COLO668 (cell line): Measurements from ENCODE around the gene ZDHHC14.

Source experiments
- DNase-seq: peaks from one replicate; lab custom pipeline; 2025; ENCODE audit not compliant: unreplicated experiment; lab: John Stamatoyannopoulos, UW

The ZDHHC14 gene

GRCh38 chr6:157438611-157439111, 57.7 kb downstream of the ZDHHC14 start:
- DNase-seq = no peak

- no peak for DNase-seq
Observed at GRCh38 chr6:157440171-157440570, 59.2 kb downstream of the ZDHHC14 start.

DNA sequence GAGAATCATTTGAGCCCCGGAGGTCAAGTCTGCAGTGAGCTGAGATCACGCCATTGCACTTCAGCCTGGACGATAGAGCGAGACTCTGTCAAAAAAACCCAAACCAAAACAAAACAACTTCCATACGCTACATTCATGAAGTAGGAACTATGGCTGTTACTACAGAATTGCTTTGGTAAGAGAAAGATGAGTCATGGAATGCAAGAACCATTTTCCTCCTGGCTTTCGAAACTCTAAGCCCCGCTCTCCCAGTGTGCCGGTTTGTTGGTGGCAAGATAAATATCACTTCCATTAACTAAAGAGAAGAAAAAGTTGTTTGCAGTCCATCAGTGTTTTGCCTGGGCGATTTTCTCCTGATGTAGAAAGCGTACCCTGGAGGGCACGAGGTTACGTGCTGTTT, 61.3 kb downstream of the ZDHHC14 start:
- no peak for DNase-seq

GRCh38 chr6:157443066-157443800, 62.2 kb downstream of the ZDHHC14 start:
- DNase-seq = no peak

- no peak for DNase-seq
Observed at GRCh38 chr6:157445277-157446009, 64.5 kb downstream of the ZDHHC14 start.

GRCh38 chr6:157447735-157448134, 66.7 kb downstream of the ZDHHC14 start:
- DNase-seq = no peak

DNA sequence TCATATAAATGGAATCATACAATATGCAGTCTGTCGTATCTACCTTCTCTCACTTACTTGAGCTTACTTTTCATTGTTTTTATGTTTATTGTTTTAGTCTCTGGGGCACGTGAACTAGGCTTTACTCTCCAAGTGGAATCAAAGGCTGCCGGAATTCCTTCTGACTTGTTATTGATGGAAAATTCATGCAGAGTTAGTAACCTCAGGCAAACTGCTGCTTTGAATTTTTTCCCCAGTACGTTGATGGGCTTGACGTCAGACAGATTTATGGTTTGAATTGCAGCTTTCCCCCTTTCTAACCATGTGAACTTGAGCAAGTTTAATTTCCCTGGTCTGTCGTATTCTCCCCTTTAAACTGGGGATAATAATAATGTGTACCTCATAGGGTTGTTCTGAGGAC, 68.6 kb downstream of the ZDHHC14 start:
- no peak for DNase-seq

GRCh38 chr6:157450931-157451742, 70.1 kb downstream of the ZDHHC14 start:
- no peak for DNase-seq

GRCh38 chr6:157452096-157452495, 71.1 kb downstream of the ZDHHC14 start:
- no peak for DNase-seq

DNA sequence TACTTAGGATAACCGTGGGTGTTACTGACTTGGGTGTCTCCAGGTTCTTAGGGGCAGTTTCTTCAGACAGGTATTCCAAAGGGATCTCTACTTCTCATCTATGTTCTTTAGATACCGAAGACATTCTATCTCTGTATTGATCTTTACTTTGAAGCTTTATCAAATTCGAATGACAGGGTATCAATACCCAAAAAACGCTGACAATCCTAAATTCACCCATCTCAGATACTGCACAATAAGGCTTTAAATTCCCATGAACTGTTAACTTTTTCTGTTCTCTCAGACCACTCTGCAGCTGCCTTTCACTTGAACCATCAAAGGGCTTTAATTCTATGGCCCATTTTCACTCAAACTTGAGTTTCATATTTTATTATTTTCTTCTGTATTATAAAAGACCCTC, 72.1 kb downstream of the ZDHHC14 start:
- DNase-seq = no peak

GRCh38 chr6:157453978-157454377, 73.0 kb downstream of the ZDHHC14 start:
- DNase-seq = no peak

GRCh38 chr6:157454762-157455714, 74.0 kb downstream of the ZDHHC14 start:
- no peak for DNase-seq

GRCh38 chr6:157455731-157456523, 74.9 kb downstream of the ZDHHC14 start:
- DNase-seq = no peak

GRCh38 chr6:157456524-157456829, 75.5 kb downstream of the ZDHHC14 start:
- no peak for DNase-seq

DNA sequence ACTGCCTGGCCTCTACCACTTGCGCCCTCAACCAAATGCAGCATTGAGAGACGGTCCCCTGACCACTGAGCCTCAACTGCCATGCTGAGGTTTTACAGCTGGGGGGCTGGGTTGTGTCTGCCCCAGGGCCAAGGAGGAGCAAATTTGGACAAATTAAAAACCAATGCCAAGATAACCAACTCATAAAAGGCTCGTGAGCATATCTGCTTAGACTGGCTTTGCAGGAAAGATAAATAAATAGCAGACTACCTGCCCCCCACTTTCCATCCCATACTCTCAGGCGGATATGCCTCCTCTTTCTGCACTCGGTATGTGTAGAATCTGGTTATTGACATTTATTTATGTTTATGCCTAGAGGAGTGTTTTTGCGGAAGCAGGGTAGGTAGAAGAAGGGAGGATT, 76.8 kb downstream of the ZDHHC14 start:
- no peak for DNase-seq

GRCh38 chr6:157459327-157459726, 78.3 kb downstream of the ZDHHC14 start:
- DNase-seq = no peak

- DNase-seq = no peak
Observed at GRCh38 chr6:157460182-157460999, 79.4 kb downstream of the ZDHHC14 start.

GRCh38 chr6:157461000-157461915, 80.3 kb downstream of the ZDHHC14 start:
- DNase-seq = peak; percentile 36
